HepG2 (cell line): ENCODE measurements around the gene DLL1. TPM values are rescaled to one million over a fixed set of nuclear protein-coding genes. Genes with fewer than 3 reads are reported as not detected.
A peak's percentile ranks its signal among the peaks of the same experiment; 100 is the strongest.

Source experiments
- ATF1 ChIP-seq: IDR thresholded peaks from 2 replicates; pipeline ENCODE4 v1.6.1; 2016; ENCODE audit warnings: mild to moderate bottlenecking, control low read depth
- MEIS2 ChIP-seq: sonication (generic); formaldehyde crosslinking; IDR thresholded peaks from 2 replicates; pipeline ENCODE4 v1.9.0; 2021; ENCODE audit warnings: mild to moderate bottlenecking, missing genetic modification reagents
- NPAS2 ChIP-seq: sonication (generic); formaldehyde crosslinking; IDR thresholded peaks from 2 replicates; pipeline ENCODE4 v1.8.0; 2022; ENCODE audit warnings: mild to moderate bottlenecking, missing genetic modification reagents, borderline replicate concordance
- RORA ChIP-seq: sonication (generic); formaldehyde crosslinking; IDR thresholded peaks from 2 replicates; pipeline ENCODE4 v1.5.0; 2020; ENCODE audit warnings: mild to moderate bottlenecking, missing genetic modification reagents, moderate library complexity
- SRF ChIP-seq: IDR thresholded peaks from 2 replicates; pipeline ENCODE4 v1.6.1; 2011; ENCODE audit warnings: mild to moderate bottlenecking, low read depth, low read length, moderate library complexity
- ZNF547 ChIP-seq: sonication (generic); formaldehyde crosslinking; IDR thresholded peaks from 2 replicates; pipeline ENCODE4 v1.5.1; 2020; ENCODE audit warnings: mild to moderate bottlenecking, missing genetic modification reagents
- polyA plus RNA-seq, 8 experiments: library from polyadenylated mRNA; depleted of rRNA in 3 of 8; stranded (reverse) in 7 of 8; unstranded in 1 of 8; fragments of >200 nt; fragmentation: Illumina TruSeq in 4 of 8; extraction: Trizol in 4 of 8; gene quantifications; 2 replicates each; pipeline versions ENCODE4 v1.2.1 to v1.2.3, GENCODE V29; 2011 to 2016; ENCODE audit warnings: low read depth in 4 of 8, missing spikeins in 1 of 8, mixed read lengths in 1 of 8; ENCODE audit not compliant: insufficient read depth in 1 of 8
- total RNA-seq, 5 experiments: library from RNA; depleted of rRNA; stranded (reverse); fragments of >200 nt; fragmentation: Illumina TruSeq; extraction: Trizol; gene quantifications; 2 replicates each; pipeline ENCODE4 v1.2.3, GENCODE V29; 2016; ENCODE audit warnings: low read depth in 1 of 5
- TF ChIP-seq, protein P1 (sequence below): sonication (generic); formaldehyde crosslinking; IDR thresholded peaks from 2 replicates; pipeline ENCODE4 v1.8.1; 2023; ENCODE audit warnings: mild to moderate bottlenecking, inconsistent platforms, moderate library complexity, missing genetic modification reagents, borderline replicate concordance
- TF ChIP-seq, protein P2 (sequence below): IDR thresholded peaks from 2 replicates; pipeline ENCODE4 v1.6.1; 2012; ENCODE audit warnings: low read depth, low read length, improper control_type of control experiment
- TF ChIP-seq, protein P3 (sequence below): sonication (generic); formaldehyde crosslinking; IDR thresholded peaks from 2 replicates; pipeline ENCODE4 v1.4.0; 2020; ENCODE audit warnings: missing genetic modification reagents, borderline replicate concordance
- TF ChIP-seq, protein P4 (sequence below): sonication (generic); formaldehyde crosslinking; IDR thresholded peaks from 2 replicates; pipeline ENCODE4 v1.4.0; 2020; ENCODE audit warnings: missing genetic modification reagents, low read depth, mild to moderate bottlenecking, borderline replicate concordance
- TF ChIP-seq, protein P5 (sequence below): sonication (generic); formaldehyde crosslinking; IDR thresholded peaks from 2 replicates; pipeline ENCODE4 v1.5.0; 2020; ENCODE audit warnings: mild to moderate bottlenecking, missing genetic modification reagents
- TF ChIP-seq, protein P6 (sequence below), 2 experiments: sonication (generic) in 1 of 2; formaldehyde crosslinking in 1 of 2; IDR thresholded peaks; 2 replicates each; pipeline versions ENCODE4 v1.4.0 to v1.6.1; 2016 to 2020; ENCODE audit warnings: borderline replicate concordance in 1 of 2, low read depth in 1 of 2, mild to moderate bottlenecking in 1 of 2, missing genetic modification reagents in 1 of 2

Gene DLL1
- total and polyA plus RNA-seq, 2 of the 13 experiments (the other 11 are each of a cell fraction or from before 2014, with no cell fraction given) = not detected

DNA sequence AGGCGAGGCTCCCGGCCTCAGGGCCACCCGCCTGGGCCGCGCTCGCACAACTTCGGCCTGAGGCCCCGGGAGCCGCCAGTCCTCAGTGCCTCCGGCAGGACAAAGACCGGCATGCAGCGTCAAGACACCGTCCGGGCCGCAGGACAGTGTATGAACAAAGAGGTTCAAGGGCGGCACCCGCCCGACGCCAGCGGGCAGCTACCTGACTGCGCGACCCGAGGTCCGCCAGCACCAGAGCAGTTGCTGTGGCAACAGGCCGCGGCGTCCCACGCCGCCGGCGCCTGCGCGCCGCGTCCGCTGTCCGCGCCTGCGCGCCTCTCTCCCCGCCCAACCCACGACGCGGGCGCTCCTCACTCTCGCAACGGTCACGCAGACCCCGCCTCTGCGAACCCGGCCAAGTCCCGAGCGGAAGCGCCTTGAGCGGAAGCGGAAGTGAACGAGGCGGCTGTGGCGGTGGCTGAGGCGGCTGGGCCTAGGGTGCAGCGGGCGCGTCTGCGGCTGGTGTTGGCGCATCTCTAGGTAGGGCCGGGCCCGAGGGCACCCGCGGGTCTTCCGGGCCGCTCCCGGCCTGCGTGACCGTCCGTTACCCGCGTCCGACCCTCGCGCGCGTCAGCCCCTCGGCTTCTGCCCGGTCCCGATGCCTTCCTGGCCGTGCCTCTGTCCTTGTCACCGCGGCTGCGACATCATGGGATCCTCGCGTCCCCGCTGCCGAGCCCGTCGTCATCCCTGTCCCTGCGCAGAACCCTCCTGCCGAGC, 15.6 kb upstream of the DLL1 start, which contains the start of gene FAM120B (continued):
- TF ChIP-seq, protein P1, sequence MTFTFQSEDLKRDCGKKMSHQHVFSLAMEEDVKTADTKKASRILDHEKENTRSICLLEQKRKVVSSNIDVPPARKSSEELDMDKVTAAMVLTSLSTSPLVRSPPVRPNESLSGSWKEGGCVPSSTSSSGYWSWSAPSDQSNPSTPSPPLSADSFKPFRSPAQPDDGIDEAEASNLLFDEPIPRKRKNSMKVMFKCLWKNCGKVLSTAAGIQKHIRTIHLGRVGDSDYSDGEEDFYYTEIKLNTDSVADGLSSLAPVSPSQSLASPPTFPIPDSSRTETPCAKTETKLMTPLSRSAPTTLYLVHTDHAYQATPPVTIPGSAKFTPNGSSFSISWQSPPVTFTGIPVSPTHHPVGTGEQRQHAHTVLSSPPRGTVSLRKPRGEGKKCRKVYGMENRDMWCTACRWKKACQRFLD (CRISPR knock-in tag) = peak; percentile 98
- TF ChIP-seq, protein P2, sequence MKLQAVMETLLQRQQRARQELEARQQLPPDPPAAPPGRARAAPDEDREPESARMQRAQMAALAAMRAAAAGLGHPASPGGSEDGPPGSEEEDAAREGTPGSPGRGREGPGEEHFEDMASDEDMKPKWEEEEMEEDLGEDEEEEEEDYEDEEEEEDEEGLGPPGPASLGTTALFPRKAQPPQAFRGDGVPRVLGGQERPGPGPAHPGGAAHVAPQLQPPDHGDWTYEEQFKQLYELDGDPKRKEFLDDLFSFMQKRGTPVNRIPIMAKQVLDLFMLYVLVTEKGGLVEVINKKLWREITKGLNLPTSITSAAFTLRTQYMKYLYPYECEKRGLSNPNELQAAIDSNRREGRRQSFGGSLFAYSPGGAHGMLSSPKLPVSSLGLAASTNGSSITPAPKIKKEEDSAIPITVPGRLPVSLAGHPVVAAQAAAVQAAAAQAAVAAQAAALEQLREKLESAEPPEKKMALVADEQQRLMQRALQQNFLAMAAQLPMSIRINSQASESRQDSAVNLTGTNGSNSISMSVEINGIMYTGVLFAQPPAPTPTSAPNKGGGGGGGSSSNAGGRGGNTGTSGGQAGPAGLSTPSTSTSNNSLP = no peak
- peak; percentile 95; the same call in 1 of the 2 replicates for TF ChIP-seq MEIS2
- TF ChIP-seq, protein P3, sequence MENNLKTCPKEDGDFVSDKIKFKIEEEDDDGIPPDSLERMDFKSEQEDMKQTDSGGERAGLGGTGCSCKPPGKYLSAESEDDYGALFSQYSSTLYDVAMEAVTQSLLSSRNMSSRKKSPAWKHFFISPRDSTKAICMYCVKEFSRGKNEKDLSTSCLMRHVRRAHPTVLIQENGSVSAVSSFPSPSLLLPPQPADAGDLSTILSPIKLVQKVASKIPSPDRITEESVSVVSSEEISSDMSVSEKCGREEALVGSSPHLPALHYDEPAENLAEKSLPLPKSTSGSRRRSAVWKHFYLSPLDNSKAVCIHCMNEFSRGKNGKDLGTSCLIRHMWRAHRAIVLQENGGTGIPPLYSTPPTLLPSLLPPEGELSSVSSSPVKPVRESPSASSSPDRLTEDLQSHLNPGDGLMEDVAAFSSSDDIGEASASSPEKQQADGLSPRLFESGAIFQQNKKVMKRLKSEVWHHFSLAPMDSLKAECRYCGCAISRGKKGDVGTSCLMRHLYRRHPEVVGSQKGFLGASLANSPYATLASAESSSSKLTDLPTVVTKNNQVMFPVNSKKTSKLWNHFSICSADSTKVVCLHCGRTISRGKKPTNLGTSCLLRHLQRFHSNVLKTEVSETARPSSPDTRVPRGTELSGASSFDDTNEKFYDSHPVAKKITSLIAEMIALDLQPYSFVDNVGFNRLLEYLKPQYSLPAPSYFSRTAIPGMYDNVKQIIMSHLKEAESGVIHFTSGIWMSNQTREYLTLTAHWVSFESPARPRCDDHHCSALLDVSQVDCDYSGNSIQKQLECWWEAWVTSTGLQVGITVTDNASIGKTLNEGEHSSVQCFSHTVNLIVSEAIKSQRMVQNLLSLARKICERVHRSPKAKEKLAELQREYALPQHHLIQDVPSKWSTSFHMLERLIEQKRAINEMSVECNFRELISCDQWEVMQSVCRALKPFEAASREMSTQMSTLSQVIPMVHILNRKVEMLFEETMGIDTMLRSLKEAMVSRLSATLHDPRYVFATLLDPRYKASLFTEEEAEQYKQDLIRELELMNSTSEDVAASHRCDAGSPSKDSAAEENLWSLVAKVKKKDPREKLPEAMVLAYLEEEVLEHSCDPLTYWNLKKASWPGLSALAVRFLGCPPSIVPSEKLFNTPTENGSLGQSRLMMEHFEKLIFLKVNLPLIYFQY (CRISPR knock-in tag) = no peak; the same call in 1 of the 2 replicates
- TF ChIP-seq, protein P4, sequence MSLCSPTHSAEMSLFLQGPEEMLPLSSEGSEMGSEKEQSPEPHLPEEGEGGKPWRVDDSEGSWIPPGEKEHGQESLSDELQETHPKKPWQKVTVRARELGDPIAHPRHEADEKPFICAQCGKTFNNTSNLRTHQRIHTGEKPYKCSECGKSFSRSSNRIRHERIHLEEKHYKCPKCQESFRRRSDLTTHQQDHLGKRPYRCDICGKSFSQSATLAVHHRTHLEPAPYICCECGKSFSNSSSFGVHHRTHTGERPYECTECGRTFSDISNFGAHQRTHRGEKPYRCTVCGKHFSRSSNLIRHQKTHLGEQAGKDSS (CRISPR knock-in tag) = peak; percentile 94
- no peak for TF ChIP-seq ATF1
- TF ChIP-seq, protein P5, sequence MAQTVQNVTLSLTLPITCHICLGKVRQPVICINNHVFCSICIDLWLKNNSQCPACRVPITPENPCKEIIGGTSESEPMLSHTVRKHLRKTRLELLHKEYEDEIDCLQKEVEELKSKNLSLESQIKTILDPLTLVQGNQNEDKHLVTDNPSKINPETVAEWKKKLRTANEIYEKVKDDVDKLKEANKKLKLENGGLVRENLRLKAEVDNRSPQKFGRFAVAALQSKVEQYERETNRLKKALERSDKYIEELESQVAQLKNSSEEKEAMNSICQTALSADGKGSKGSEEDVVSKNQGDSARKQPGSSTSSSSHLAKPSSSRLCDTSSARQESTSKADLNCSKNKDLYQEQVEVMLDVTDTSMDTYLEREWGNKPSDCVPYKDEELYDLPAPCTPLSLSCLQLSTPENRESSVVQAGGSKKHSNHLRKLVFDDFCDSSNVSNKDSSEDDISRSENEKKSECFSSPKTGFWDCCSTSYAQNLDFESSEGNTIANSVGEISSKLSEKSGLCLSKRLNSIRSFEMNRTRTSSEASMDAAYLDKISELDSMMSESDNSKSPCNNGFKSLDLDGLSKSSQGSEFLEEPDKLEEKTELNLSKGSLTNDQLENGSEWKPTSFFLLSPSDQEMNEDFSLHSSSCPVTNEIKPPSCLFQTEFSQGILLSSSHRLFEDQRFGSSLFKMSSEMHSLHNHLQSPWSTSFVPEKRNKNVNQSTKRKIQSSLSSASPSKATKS (CRISPR knock-in tag) = no peak; the same call in 1 of the 2 replicates
- TF ChIP-seq ZNF547 (CRISPR knock-in tag) = peak; percentile 96
- TF ChIP-seq SRF = no peak
- TF ChIP-seq NPAS2 (CRISPR knock-in tag) = no peak
- TF ChIP-seq, protein P6, sequence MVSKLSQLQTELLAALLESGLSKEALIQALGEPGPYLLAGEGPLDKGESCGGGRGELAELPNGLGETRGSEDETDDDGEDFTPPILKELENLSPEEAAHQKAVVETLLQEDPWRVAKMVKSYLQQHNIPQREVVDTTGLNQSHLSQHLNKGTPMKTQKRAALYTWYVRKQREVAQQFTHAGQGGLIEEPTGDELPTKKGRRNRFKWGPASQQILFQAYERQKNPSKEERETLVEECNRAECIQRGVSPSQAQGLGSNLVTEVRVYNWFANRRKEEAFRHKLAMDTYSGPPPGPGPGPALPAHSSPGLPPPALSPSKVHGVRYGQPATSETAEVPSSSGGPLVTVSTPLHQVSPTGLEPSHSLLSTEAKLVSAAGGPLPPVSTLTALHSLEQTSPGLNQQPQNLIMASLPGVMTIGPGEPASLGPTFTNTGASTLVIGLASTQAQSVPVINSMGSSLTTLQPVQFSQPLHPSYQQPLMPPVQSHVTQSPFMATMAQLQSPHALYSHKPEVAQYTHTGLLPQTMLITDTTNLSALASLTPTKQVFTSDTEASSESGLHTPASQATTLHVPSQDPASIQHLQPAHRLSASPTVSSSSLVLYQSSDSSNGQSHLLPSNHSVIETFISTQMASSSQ (IDR thresholded peaks at IDR 0.05; ENCODE audit: low read depth) = no peak
- TF ChIP-seq, protein P6 (CRISPR knock-in tag; IDR thresholded peaks at IDR 0.05; ENCODE audit: borderline replicate concordance) = peak; percentile 85
- no peak for TF ChIP-seq RORA (CRISPR knock-in tag)
